Caki2 (cell line): Measurements from ENCODE around the gene CCDC175. TPM values are rescaled to one million over a fixed set of nuclear protein-coding genes. Genes with fewer than 3 reads are reported as not detected.

Source experiments
- DNase-seq: peaks from one replicate; pipeline ENCODE4 v3.0.0-alpha.2; 2015; ENCODE audit warnings: low read depth
- in situ Hi-C: cut with HindIII; loops from 2 replicates; pipeline ENCODE4 v1.10.0; 2016; ENCODE audit warnings: low sequenced_read_pairs, low pct_unique_long_range_greater_than_20kb, mixed read lengths
- total RNA-seq: library from RNA; depleted of rRNA; stranded (reverse); fragments of >200 nt; shearing (Covaris generic); gene quantifications from 2 replicates; pipeline ENCODE4 v1.2.3, GENCODE V29; 2014; ENCODE audit warnings: low replicate concordance

CCDC175 gene
- total RNA-seq, 1 experiment from 2014 or later: not detected

DNA sequence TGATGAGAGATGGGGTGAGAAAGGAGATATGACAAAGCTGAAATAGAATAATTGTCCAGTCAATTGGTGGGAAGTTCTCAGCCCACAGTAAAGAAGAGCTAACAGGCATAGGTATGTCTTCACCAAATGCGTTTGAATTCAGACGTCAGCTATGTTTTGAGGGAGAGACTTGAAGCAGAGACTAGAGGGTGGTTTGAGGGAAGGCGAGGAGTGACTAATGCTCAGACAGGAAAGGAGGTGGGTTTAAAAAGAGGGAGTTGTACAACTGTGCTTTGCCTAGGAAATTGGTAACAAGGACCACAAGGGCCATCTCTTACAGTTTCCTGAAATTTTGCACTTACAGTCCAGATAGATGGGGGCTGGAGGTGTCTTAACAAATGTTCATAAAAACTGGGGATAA, 85.9 kb downstream of the CCDC175 start:
- in situ Hi-C loops: no loop called here
- DNase-seq: no peak

DNA sequence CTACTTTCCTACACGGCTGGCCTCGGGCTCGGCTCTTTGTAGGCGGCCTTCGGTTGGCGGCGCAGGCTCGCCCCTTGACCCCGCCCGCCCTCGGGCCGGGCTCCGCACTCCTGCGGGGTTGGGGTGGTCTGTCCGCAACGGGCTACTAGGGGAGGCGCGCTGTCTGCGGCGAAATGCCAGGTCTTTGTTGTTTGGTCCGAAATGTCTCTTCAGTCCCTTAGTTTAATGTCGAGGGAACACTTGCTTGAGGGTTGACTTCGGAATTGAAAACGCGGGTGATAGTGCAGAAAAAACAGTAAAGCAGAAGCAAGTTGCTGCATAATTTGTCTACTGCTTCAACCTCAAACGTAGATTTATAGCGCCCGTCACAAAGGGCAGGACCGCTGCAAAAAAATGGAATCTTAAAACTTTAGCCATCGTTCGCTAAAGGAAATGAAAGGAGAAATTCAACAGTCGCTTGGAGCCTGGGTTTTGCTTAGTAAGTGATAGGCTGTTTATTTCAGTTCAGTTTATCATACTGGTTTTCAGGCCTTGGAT, 91.9 kb downstream of the CCDC175 start:
- no peak for DNase-seq

DNA sequence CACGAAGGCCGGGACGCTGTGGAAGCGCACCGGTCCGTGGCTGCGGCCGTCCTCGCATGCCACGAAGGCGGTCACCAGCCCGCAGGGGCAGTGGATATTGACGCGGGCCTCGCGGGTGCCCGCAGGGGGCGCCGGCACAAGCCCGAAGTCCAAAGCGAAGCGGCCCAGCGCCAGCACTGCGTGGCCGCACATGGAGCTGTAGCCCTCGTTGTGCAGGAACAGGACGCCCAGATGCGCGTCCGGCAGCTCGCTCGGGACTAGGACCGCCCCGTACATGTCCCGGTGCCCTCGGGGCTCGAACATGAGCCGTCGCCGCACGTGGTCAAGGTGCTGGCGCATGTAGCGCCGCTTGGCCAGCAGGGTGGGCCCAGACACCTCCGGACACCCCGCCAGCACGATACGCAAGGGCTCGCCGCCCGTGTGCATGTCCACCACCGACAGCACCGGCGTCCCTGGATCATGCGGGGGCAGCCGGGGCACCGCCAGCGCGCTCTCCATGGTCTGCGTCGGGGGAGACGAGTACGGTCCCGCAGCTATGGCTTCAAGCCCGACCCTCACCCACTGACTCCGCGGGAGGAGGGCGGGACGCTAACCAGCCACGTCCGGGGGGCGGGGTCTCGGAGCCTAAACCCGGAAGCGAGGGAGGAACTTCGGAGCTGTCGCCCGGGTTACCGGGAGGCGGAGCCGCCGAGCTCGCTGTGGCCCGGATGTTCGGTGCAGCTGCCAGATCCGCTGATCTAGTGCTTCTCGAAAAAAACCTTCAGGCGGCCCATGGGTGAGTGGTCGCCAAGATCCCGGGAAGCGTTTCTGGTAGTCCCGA, 92.6 kb downstream of the CCDC175 start, which contains the start of the genes JKAMP and L3HYPDH:
Gene JKAMP, plus strand, starts transcription at position 699 of the 820 bp plus-strand sequence. Its CDS starts 73 bp downstream, at position 772.
Gene L3HYPDH, minus strand, starts transcription at position 590 of the 820 bp plus-strand sequence. Its CDS starts 92 bp downstream, at position 498.
- in situ Hi-C loops: no loop called here
- peak; percentile 91 for DNase-seq

More for the DNA sequence above, 91.9 kb downstream of the CCDC175 start:
- in situ Hi-C loops: no loop called here

- in situ Hi-C loops: no loop called here
- DNase-seq: peak; percentile 47
Observed at GRCh38 chr14:59483363-59483762, 93.2 kb downstream of the CCDC175 start.

GRCh38 chr14:59482541-59483331, 93.9 kb downstream of the CCDC175 start:
- peak; percentile 81 for DNase-seq
- in situ Hi-C loops: no loop called here

DNA sequence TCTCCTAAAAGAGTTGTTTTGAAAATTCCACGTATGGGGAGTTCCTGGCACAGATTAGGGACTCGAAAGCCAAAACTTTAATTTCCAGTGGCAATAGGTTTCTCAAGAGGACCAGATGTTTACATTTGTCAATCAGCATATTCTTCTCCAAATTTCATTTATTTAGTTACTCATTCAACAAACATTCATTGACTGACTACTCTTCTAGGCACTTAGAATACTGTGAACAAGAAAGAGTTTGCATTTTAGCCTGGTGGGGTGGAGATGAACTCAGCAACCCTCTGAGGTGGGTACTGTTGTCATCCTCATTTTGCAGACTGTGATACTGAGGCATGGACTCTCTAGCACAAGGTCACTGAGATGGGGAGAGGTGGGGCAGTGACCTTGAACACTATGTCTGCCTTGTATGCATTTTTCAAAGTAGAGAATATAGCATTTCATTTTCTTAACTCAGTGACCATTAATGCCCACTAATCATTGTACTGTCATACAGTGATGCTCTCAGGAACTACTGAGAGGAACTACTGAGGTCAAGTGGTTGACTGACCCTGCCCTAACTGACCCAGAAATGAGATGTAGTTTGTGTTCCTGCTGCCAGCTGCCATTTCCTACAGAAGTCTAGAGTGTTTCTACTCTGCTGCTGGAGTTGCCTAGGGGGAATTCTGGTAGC, 94.6 kb downstream of the CCDC175 start:
- DNase-seq: no peak
- in situ Hi-C loops: no loop called here

DNA sequence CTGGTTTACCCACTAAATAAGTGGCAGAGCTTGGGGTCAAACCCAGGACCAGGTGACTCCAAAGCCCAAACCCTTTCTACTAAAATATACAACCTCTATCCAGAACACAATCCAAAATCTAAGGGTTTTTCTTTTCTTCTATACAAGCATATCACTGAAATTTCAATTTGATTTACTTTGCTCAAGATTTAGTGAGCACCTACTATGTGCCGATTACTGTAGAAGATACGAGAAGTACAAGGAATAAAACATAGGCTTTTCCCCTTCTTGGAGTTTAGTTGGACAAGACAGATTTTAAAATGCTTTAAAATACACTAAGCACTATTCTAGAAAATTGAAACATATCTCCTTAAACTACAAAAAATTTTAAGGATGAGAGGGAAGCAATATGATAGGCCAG, 95.2 kb downstream of the CCDC175 start:
- in situ Hi-C loops: no loop called here
- no peak for DNase-seq

- DNase-seq: no peak
- in situ Hi-C loops: no loop called here
Observed at GRCh38 chr14:59480166-59480565, 96.4 kb downstream of the CCDC175 start.

- DNase-seq: no peak
- in situ Hi-C loops: no loop called here
Observed at GRCh38 chr14:59478540-59478939, 98.1 kb downstream of the CCDC175 start.

DNA sequence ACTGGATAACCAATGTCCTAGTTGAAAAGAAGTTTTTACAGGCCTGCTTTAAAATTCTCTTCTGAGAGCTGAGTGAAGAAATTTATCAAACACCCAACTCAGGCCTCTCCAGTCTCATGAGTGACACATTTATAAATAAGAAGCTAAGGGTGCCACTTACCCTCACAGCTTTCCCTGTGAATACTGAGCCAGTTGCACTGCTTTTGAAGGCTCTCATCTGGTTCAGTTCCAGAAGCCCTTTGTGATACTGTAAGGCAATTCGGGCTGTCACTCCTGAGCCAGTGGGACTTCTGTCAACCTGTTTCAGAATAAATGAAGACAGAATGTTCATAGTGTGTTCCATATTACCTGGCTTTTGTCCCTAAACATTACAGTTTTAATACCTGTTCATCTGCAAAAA, 100.9 kb downstream of the CCDC175 start:
- in situ Hi-C loops: no loop called here
- no peak for DNase-seq

DNA sequence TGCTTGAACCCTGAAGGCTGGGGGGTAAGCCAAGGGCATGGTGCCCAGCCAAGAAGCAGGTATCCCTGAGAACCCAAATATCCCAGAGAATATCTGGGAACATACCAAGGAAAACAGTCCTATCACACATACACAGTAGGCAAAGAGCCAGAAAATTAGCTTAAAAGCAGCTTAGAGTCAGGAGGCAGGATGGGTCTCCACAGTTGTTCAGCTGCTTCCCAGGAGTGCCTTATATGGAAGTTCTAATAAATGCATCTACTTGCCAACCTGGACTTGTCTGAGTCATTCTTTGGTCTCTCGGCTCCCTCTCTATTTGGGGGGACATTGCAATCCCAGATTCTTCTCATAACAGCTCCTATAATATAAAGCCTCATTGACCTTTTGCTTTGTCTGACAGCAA, 102.4 kb downstream of the CCDC175 start:
- no peak for DNase-seq

DNA sequence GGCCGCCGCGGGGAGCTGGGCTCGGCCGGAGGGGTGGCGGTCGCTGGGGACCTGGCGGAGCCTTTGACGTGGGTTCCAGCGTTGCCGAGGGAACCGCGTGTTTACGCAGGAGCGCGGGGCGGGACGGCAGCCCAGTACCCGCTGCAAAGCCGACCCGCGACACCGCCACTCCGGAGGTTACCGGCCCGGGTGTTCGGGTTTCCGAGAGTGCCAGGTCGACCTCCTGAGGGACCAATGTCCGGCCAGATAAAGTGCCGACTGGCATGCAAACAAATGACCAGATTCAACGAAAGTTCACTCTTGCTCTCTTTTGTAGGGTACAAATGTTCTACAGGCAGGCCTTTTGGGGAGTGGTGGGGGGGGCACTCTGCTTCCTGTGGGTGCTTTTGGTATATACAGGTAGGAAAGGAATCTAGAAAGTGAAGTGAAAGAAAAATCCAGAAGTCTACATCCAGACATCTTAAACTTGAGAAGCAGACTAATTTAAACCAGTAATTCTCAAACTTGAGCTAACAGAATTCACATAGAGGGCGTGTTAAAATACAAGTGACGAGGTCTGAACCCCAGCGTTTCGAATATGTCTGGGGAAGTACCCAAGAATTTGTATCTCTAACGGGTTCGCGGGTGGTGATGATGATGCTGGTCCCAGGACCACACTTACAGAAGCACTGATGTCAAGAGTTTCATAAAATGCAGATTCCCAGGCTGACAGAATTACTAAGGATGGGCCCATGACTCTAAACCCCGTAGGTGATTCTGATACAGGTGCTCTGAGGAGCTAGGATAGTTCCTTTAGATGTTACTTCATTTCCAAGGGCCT, 111.1 kb downstream of the CCDC175 start, which contains the start of gene GPR135:
Gene GPR135, minus strand, starts transcription at position 65 of the 820 bp plus-strand sequence. CDS start 154 bp downstream, outside the sequence.
- in situ Hi-C loops: no loop called here
- DNase-seq: no peak

More for the DNA sequence above, 102.4 kb downstream of the CCDC175 start:
- in situ Hi-C loops: no loop called here

DNA sequence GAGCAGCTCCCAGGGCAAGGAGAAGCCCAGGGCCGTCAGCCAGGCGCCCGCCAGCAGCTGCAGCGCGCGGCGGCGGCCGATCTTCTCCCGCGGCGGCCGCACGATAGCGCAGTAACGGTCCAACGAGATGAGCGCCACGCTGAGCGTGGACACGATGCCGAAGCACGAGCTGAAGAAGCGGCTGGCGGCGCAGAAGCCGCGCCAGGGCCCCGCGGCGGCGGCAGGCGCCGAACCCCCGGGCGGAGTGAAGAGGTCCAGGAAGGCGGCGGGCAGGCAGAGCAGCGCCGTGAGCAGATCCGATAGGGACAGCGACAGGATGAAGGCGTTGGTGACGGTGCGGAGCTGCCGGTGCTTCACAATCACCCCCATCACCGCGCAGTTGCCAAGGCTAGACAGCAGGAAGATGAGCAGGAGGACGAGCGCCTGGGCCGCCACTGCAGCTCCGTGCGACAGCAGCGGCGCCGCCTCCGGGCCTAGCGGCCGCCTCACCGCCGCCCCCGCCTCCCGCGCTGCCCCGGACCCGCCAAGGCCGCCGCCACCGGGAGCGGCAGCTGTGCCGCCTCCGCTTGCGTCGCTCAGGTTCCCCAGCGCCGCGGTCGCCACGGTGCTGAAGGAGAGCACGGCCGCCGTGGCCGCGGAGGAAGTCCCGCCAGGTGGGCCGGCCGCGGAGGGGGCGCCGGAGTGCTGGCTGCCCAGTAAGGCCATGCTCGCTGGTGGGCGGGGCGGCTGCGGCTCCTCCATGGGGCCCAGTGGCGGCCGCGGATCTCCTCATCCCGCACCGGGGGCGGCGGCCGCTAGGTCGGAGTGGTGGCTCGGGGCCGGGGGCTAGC, 111.9 kb downstream of the CCDC175 start:
- in situ Hi-C loops: no loop called here
- DNase-seq: no peak

DNA sequence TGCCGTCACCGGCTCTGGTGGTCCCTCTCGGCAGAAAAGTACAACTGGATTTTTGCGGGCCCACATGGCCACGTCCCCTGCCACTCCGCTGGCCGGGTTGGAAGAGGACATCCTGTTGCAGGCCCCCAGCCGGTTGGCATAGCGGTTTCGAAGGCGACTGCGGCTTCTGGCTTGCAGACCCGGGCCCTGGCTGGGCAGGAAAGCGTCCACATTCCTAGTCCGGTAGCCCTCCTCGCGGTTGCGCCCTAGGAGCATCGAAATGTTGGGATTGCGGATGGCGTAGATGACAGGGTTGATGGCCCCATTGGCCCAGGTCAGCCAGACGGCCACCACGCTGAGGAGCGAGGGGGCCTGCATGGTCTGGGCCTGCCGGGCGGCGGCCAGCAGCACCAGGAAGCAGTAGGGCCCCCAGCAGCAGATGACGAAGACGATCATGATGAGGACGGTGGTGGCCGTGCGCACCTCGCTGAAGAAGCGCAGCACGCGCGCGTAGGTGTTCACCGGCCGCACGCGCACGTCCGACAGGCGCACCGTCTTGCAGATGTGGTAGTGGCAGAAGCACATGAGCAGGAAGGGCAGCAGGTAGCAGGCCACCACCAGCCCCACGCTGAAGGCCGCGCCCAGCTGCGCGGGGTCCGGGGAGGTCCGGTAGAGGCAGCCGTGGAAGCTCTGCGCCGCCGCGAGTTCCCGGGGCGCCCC, 112.7 kb downstream of the CCDC175 start:
- in situ Hi-C loops: no loop called here
- DNase-seq: no peak

DNA sequence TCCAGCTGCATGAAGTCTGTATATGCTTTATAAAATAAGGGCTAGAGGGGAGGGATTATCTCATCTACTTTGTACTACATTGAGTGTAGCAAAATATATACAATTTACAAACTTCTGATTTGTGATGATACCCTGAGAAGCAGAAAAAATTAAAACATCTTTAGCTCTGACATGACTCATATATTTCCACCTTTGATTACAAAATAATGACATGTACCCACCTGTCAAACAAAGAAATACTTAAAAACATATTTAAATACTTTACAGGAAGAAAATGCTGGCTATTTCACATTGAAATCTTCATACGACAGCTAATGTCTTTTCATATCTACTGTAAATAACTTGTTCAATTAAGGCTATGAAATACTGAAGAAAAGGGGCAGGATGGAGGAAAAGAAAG, 114.7 kb downstream of the CCDC175 start:
- in situ Hi-C loops: no loop called here
- DNase-seq: no peak

GRCh38 chr14:59460378-59460777, 116.2 kb downstream of the CCDC175 start:
- DNase-seq: no peak
- in situ Hi-C loops: no loop called here
